Measurements from ENCODE around the gene CRTC1.
A peak's percentile ranks its signal among the peaks of the same experiment; 100 is the strongest.
"Not testable (repeated sequence)": the region's sequence is repeated elsewhere in the genome, so short reads cannot be mapped to it uniquely, and the experiment has no call there.

The CRTC1 gene

DNA sequence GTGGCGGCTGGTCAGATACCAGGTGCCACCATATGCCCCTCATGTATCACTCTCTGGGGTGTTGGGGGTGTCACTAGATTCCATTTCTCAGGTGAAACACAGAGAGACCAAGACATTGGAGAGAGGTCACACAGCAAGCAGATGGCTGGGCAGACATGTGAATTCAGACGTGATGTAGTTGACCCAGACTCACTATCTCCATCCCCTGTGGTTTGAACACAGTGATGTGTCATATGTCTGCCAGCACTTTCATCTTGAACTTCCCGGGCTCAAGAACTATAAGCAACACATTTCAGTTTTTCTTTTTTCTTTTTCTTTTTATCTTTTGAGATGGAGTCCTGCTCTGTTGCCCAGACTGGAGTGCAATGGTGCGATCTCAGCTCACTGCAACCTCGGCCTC, 132.2 kb downstream of the CRTC1 start:
- no peak for DNase-seq

DNA sequence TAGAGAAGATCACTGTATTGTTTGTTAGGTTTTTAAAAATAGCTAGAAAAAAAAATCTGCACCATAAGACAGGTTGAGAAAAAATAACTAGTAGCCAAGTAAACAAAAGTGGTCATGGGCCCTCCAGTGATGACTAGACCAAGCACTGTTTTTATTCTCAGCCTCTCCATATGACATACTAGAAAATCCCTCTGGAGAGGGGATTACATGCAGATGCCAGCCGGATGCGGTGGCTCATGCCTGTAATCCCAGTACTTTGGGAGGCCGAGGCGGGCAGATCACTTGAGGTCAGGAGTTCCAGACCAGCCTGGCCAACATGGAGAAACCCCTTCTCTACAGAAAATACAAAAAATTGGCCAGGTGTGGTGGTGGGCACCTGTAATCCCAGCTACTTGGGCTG, 133.2 kb downstream of the CRTC1 start:
- DNase-seq: not testable (repeated sequence)

DNA sequence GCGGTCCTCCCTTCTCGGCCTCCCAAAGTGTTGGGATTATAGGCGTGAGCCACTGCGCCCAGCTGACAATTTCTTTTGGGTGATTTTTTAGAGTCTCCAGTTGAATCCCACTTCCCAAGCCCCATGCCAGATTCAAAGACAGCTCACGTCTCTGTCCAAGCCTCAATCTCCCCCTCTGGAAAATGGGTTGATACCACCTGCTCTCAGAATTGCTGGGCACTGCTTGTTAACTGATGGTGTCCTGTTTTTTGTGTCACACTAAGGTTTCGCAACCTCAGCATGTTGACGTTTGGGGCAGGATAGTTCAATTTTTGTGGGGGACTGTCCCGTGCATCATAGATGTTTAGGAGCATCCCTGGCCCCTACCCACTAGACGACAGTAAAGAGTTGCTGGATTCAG, 134.1 kb downstream of the CRTC1 start:
- no peak for DNase-seq

DNA sequence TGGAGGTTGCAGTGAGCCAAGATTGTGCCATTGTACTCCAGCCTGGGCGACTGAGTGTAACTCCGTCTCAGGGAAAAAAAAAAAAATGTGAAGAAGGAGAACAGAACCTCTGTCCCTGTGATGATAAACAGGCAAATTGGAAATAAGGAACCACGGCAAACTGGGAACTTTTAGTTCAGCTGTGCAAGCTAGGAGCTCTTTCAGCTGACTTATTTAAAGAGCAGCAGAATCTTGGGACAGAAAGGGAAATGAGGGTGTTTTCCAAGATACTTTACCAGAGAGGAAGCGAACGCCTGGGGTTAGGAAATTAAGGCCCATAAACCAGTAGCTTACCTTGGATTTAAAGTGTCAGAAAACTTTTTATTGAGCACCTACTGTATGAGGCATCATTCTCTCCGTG, 145.3 kb downstream of the CRTC1 start:
- no peak for DNase-seq

DNA sequence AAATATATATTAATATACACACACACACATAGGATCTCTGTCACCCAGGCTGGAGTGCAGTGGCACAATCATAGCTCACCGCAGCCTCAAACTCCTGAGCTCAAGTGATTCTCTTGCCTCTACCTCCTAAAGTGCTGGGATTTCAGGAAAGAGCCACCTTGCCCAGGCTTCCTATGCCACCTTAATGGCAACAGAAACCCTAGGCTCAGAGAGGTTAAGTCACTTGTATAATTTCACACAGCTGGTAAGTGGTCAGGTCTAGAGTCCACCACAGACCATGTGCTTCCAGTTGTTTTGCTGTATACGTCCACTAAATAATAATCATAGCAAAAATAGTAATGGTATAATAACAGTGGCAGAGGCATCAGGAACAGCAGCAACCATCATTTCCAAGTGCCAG, 147.0 kb downstream of the CRTC1 start:
- DNase-seq: no peak

DNA sequence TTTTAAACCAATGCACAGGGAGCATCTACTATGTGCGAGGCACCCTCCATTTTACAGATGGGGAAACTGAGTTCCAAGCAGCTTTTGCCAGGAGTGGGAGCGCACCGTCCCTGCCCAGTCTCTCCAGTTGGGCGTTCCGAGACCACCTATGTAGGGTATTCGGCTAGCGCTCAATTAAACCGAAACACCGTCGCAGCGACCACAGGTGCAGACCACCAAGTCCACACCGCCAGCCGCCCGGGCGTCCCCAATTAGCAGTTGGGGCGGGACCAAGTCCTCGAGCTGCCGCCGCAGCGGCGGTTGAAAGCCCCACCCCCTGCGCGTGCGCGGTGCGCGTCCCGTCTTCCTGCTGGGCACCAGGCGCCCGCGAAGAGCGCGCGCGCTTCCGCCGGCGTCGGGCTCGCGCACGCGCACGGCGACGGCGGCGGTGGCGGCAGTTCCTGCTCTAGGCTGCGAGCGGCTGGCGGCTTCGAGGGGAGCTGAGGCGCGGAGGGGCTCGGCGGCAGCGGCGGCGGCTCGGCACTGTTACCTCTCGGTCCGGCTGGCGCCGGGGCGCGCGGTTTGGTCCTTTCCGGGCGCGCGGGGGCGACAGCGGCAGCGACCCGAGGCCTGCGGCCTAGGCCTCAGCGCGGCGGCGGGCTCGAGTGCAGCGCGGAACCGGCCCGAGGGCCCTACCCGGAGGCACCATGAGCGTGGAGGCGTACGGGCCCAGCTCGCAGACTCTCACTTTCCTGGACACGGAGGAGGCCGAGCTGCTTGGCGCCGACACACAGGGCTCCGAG, 148.2 kb downstream of the CRTC1 start, which contains the start of gene UPF1:
UPF1 (plus strand) TSS at position 436 of the 782 bp plus-strand sequence; CDS start at position 687, 251 bp downstream.
- peak; percentile 99 for DNase-seq
